GM23338 (cell line): ENCODE data around the gene FEZF2. TPM values are rescaled to one million over a fixed set of nuclear protein-coding genes. Genes with fewer than 3 reads are reported as not detected.

Experiments
- ATAC-seq: fragments of 200-7000 bp; cut with Tn5 transposase; 3 replicates; pipeline ENCODE4 v1.9.1; 2020
- DNase-seq: peaks from one replicate; pipeline ENCODE4 v3.0.0-alpha.2; 2015; ENCODE audit warnings: low spot score
- H2AFZ ChIP-seq: fragments of 200-600 bp; sonication (generic); 2 replicates; pipeline ENCODE4 v1.8.0; 2016; ENCODE audit warnings: antibody characterized with exemption, mild to moderate bottlenecking, moderate library complexity
- H3F3A ChIP-seq: fragments of 200-600 bp; sonication (generic); replicated peaks from 2 replicates; pipeline ENCODE4 v1.8.0; 2017; ENCODE audit warnings: antibody characterized with exemption, mixed run types, low read depth
- H3K27ac ChIP-seq: fragments of 200-600 bp; sonication (generic); 2 replicates; pipeline ENCODE4 v1.6.1; 2016; ENCODE audit warnings: low read depth
- H3K27me3 ChIP-seq: fragments of 200-600 bp; sonication (generic); 2 replicates; pipeline ENCODE4 v1.8.0; 2016; ENCODE audit warnings: mild to moderate bottlenecking, mixed run types, moderate library complexity; ENCODE audit not compliant: insufficient read depth
- H3K36me3 ChIP-seq: fragments of 200-600 bp; sonication (generic); 2 replicates; pipeline ENCODE4 v1.8.0; 2016; ENCODE audit warnings: mild to moderate bottlenecking; ENCODE audit not compliant: insufficient read depth
- H3K4me1 ChIP-seq: fragments of 200-600 bp; sonication (generic); 2 replicates; pipeline ENCODE4 v1.8.0; 2016; ENCODE audit warnings: mild to moderate bottlenecking, moderate library complexity; ENCODE audit not compliant: insufficient read depth
- H3K4me2 ChIP-seq: fragments of 200-600 bp; sonication (generic); 2 replicates; pipeline ENCODE4 v1.7.1; 2017; ENCODE audit warnings: mixed run types
- H3K4me3 ChIP-seq: fragments of 200-600 bp; sonication (generic); 2 replicates; pipeline ENCODE4 v1.6.1; 2016; ENCODE audit warnings: mixed run types
- H3K79me2 ChIP-seq: fragments of 200-600 bp; sonication (generic); replicated peaks from 2 replicates; pipeline ENCODE4 v1.8.0; 2017; ENCODE audit warnings: mild to moderate bottlenecking; ENCODE audit not compliant: insufficient read depth
- H3K9me2 ChIP-seq: fragments of 200-600 bp; sonication (generic); 2 replicates; pipeline ENCODE4 v1.8.0; 2017; ENCODE audit not compliant: insufficient read depth
- H4K20me1 ChIP-seq: fragments of 200-600 bp; sonication (generic); replicated peaks from 2 replicates; pipeline ENCODE4 v1.8.0; 2017; ENCODE audit warnings: mild to moderate bottlenecking; ENCODE audit not compliant: insufficient read depth
- H3K27ac Mint-ChIP-seq: 2 replicates; pipeline ENCODE4 v1.8.0; 2020; ENCODE audit warnings: inconsistent platforms, mild to moderate bottlenecking, moderate library complexity, mixed read lengths
- H3K27me3 Mint-ChIP-seq: 3 replicates; pipeline ENCODE4 v1.8.0; 2022; ENCODE audit warnings: low read depth, mild to moderate bottlenecking, moderate library complexity, mixed read lengths, inconsistent platforms; ENCODE audit not compliant: insufficient read depth, poor library complexity
- H3K36me3 Mint-ChIP-seq: 3 replicates; pipeline ENCODE4 v1.8.0; 2021; ENCODE audit warnings: low read depth, mild to moderate bottlenecking, inconsistent platforms, moderate library complexity, mixed read lengths
- H3K4me1 Mint-ChIP-seq: 3 replicates; pipeline ENCODE4 v1.8.0; 2020; ENCODE audit warnings: mild to moderate bottlenecking, inconsistent platforms, mixed read lengths
- H3K4me3 Mint-ChIP-seq: 3 replicates; pipeline ENCODE4 v1.8.0; 2021; ENCODE audit warnings: moderate library complexity, mild to moderate bottlenecking, inconsistent platforms, mixed read lengths
- H3K9me3 Mint-ChIP-seq: 3 replicates; pipeline ENCODE4 v1.8.0; 2020; ENCODE audit warnings: moderate library complexity, mild to moderate bottlenecking, inconsistent platforms, mixed read lengths
- CREB1 ChIP-seq: fragments of 250-450 bp; sonication (Bioruptor Pico); IDR thresholded peaks from 2 replicates; pipeline ENCODE4 v1.5.0; 2020; ENCODE audit warnings: low read depth, mild to moderate bottlenecking, moderate library complexity
- CTCF ChIP-seq, 2 experiments: fragments of 200-600 bp in 1 of 2; sonication (generic) in 1 of 2; conservative IDR thresholded peaks; 2 replicates each; pipeline versions ENCODE4 v1.5.1 to v1.6.1; 2016 to 2017; ENCODE audit warnings: antibody characterized with exemption in 2 of 2, low read depth in 2 of 2, mild to moderate bottlenecking in 2 of 2, moderate library complexity in 1 of 2
- EZH2 ChIP-seq: fragments of 200-600 bp; sonication (generic); IDR thresholded peaks from one replicate; pipeline ENCODE4 v1.8.0; 2017; ENCODE audit warnings: antibody characterized with exemption, mild to moderate bottlenecking, low read depth; ENCODE audit not compliant: unreplicated experiment
- EZH2phosphoT487 ChIP-seq: fragments of 200-600 bp; sonication (generic); IDR thresholded peaks from one replicate; pipeline ENCODE4 v1.8.1; 2018; ENCODE audit warnings: antibody characterized with exemption; ENCODE audit not compliant: unreplicated experiment
- NANOG ChIP-seq: IDR thresholded peaks from 2 replicates; pipeline ENCODE4 v1.6.1; 2016; ENCODE audit warnings: antibody characterized with exemption, borderline replicate concordance
- STAT1 ChIP-seq: IDR thresholded peaks from one replicate; pipeline ENCODE4 v1.6.1; 2016; ENCODE audit warnings: antibody characterized with exemption; ENCODE audit not compliant: unreplicated experiment
- ZNF114 ChIP-seq: fragments of 250-450 bp; sonication (Bioruptor Pico); IDR thresholded peaks from 2 replicates; pipeline ENCODE4 v1.5.0; 2020; ENCODE audit warnings: mild to moderate bottlenecking, moderate library complexity
- ZNF462 ChIP-seq: fragments of 250-450 bp; sonication (Bioruptor Pico); IDR thresholded peaks from 2 replicates; pipeline ENCODE4 v1.5.0; 2020; ENCODE audit warnings: mild to moderate bottlenecking, moderate library complexity
- long read RNA-seq: library from polyadenylated mRNA; unstranded; transcript quantifications from one replicate; pipeline ENCODE4 v2.0.0, GENCODE V29; 2020; ENCODE audit not compliant: unreplicated experiment
- polyA plus RNA-seq: library from polyadenylated mRNA; unstranded; fragments of >200 nt; fragmentation: Nextera tagmentation; extraction: Ambion mirVana; gene quantifications from 2 replicates; pipeline ENCODE4 v1.2.1, GENCODE V29; 2016
- total RNA-seq: library from RNA; depleted of rRNA; stranded (reverse); fragments of >200 nt; shearing (Covaris generic); gene quantifications from 2 replicates; pipeline ENCODE4 v1.2.3, GENCODE V29; 2014; rRNA removed

The FEZF2 gene
- total RNA-seq, result 0.50 TPM in 1 of 2 replicates, not detected in the other
- 0.10 TPM in 1 of 2 replicates, not detected in the other for polyA plus RNA-seq
- long read RNA-seq, result 0 reads

- no peak within 1 kb of the TSS for H3K27ac ChIP-seq
- H3K4me1 ChIP-seq, result peaks cover 81% of the 10 kb centered on the region
- peaks cover 100% of the 10 kb centered on the region for H3K27me3 ChIP-seq
- peak within 1 kb of the TSS; percentile 56 for H2AFZ ChIP-seq
- H3K4me2 ChIP-seq, result peak within 1 kb of the TSS; percentile 80
- peaks cover 57% of the 10 kb centered on the region for H3F3A ChIP-seq
- DNase-seq (peak; percentile 84), ATAC-seq (0 out of 3 replicates have a peak, but pooled peaks have one; percentile 0)
- H3K27me3 Mint-ChIP-seq, result peaks cover 99% of the 10 kb centered on the region
- no peaks in the 10 kb centered on the region; the same call in 2 of the 3 replicates for H3K9me3 Mint-ChIP-seq
- no peak for TF ChIP-seq ZNF114 (CRISPR knock-in tag)
- peak; percentile 75 for TF ChIP-seq EZH2phosphoT487
- no peak for TF ChIP-seq NANOG
- peak; percentile 77 for TF ChIP-seq EZH2
- TF ChIP-seq CTCF (conservative IDR thresholded peaks at IDR 0.05; ENCODE audit: low read depth in 2 of 2), result no peak
- no peak for TF ChIP-seq STAT1
- peak; percentile 35; the same call in 1 of the 2 replicates for TF ChIP-seq CREB1 (CRISPR knock-in tag)
- TF ChIP-seq ZNF462 (CRISPR knock-in tag), result no peak
- peaks cover 74% of the 10 kb centered on the region for H3K4me1 Mint-ChIP-seq
- H3K36me3 ChIP-seq, result no peaks in the 10 kb centered on the region
- H3K9me2 ChIP-seq, result no peaks in the 10 kb centered on the region
- peak within 1 kb of the TSS; percentile 56 for H3K4me3 Mint-ChIP-seq
- H3K79me2 ChIP-seq, result no peaks in the 10 kb centered on the region
- peaks cover 14% of the 10 kb centered on the region; the same call in 1 of the 2 replicates for H4K20me1 ChIP-seq
- no peak within 1 kb of the TSS for H3K27ac Mint-ChIP-seq
- peak within 1 kb of the TSS; percentile 63 for H3K4me3 ChIP-seq
- H3K36me3 Mint-ChIP-seq, result no peaks in the 10 kb centered on the region
Measured at GRCh38 chr3:62373215-62373614, at the start of gene FEZF2. Gene FEZF2, minus strand, starts transcription at chr3:62373550. Its CDS starts 682 bp downstream, at chr3:62372868.
